ENCODE data around the gene TTC7B. TPM values are rescaled to one million over a fixed set of nuclear protein-coding genes. Genes with fewer than 3 reads are reported as not detected.

TTC7B gene
- total and polyA plus RNA-seq, 9 of the 15 experiments (the other 6 are each of a cell fraction or from before 2014, with no cell fraction given): 2.2 to 77.2 (median 36.7) TPM

GRCh38 chr14:90767899-90768298, 48.3 kb downstream of the TTC7B start:
- Histone ChIP-seq H3K4me2 (ENCODE audit: insufficient read depth, low read length) (no peak overlapping the region), H3K9ac (ENCODE audit: insufficient read depth in 1 of 2, low read depth in 2 of 2, low read length in 2 of 2) (no peak overlapping the region), H3K79me2 (ENCODE audit: control insufficient read depth, insufficient read depth, low read length) (no peaks in the 10 kb centered on the region), H3K36me3 (ENCODE audit: control insufficient read depth, insufficient read depth, low read length) (peaks cover 39% of the 10 kb centered on the region; the same call in 2 of the 3 replicates), H3K9me3 (replicated peaks; ENCODE audit: control insufficient read depth, insufficient read depth, low read depth, low read length) (peaks cover 12% of the 10 kb centered on the region), H3K27me3 (ENCODE audit: control insufficient read depth in 2 of 2, insufficient read depth in 2 of 2, low read length in 2 of 2) (no peaks in the 10 kb centered on the region), H3K9me1 (ENCODE audit: control insufficient read depth, insufficient read depth, low read length) (no peaks in the 10 kb centered on the region), H4K20me1 (replicated peaks; ENCODE audit: control insufficient read depth, insufficient read depth, low read length) (no peaks in the 10 kb centered on the region), H2AFZ (ENCODE audit: low read depth, low read length) (no peak overlapping the region), H3K27ac (ENCODE audit: extremely low read depth, low read depth, low read length) (no peak overlapping the region), H3K4me1 (replicated peaks in 1 of 2; ENCODE audit: control insufficient read depth in 2 of 2, insufficient read depth in 2 of 2, low read length in 2 of 2) (no peaks in the 10 kb centered on the region), H3K4me3 (no peak overlapping the region)
- in situ Hi-C loops (cut with MboI): no loop called here
- no TSS peak for BruUV-seq (replicated peaks)
- DNase-seq (ENCODE audit: extremely low read depth in 1 of 4, low spot score in 3 of 4) (no peak), FAIRE-seq (no peak), ATAC-seq (no peak)
- POLR2A ChIA-PET: no interaction called here
- TF ChIP-seq RBM39 (optimal IDR thresholded peaks at IDR 0.05; ENCODE audit: low read depth, low read length) (no peak), THRA (IDR thresholded peaks at IDR 0.05) (no peak), ZNF511 (CRISPR knock-in tag; IDR thresholded peaks at IDR 0.05) (no peak), POLR2B (IDR thresholded peaks at IDR 0.05; ENCODE audit: low read depth, partially characterized antibody) (no peak), MAFG (tag; conservative IDR thresholded peaks at IDR 0.05) (no peak), CUX1 (CRISPR knock-in tag; IDR thresholded peaks at IDR 0.05) (no peak), ZNF316 (IDR thresholded peaks at IDR 0.05) (no peak), CC2D1A (IDR thresholded peaks at IDR 0.05) (no peak), NFIC (IDR thresholded peaks at IDR 0.05) (no peak), BHLHE40 (IDR thresholded peaks at IDR 0.05; ENCODE audit: low read length) (no peak), GABPA (tag; conservative IDR thresholded peaks at IDR 0.05; ENCODE audit: low read depth) (no peak), TCF15 (CRISPR knock-in tag; IDR thresholded peaks at IDR 0.05) (no peak)
- CTCF ChIA-PET (ENCODE audit: low intra/inter-chr PET ratio): no interaction called here
- intact Hi-C loops (cut with micrococcal nuclease): no loop called here

Data from K562 (cell line).